HepG2 (cell line): ENCODE measurements around the gene RAD51D. TPM values are rescaled to one million over a fixed set of nuclear protein-coding genes. Genes with fewer than 3 reads are reported as not detected.

Experiments used
- ATAC-seq: fragments of 200-7000 bp; cut with Tn5 transposase; 3 replicates; pipeline ENCODE4 v1.9.1; 2020; ENCODE audit warnings: mild to moderate bottlenecking, moderate library complexity
- BruUV-seq: library from RNA; stranded (reverse); fragments of 400-500 nt; replicated peaks from 2 replicates; lab custom pipeline; 2021; lab: Mats Ljungman, UMichigan
- CTCF ChIA-PET: fragments of 300-600 bp; formaldehyde crosslinking; extraction: SDS; loops from one replicate; lab custom pipeline; 2021; ENCODE audit warnings: low total read pairs, inconsistent platforms, low intra/inter-chr PET ratio; lab: Yijun Ruan, JAX
- POLR2A ChIA-PET: fragments of 350-600 bp; sonication (Branson Sonifier 250); formaldehyde crosslinking; loops from one replicate; lab custom pipeline; 2020; ENCODE audit warnings: antibody characterized with exemption, inconsistent platforms; lab: Yijun Ruan, JAX
- DNase-seq: peaks from one replicate; pipeline ENCODE4 v3.0.0-alpha.2; 2015; ENCODE audit warnings: low spot score
- FAIRE-seq: peaks from 3 replicates; lab custom pipeline; 2011; peaks lifted over from hg19 to GRCh38; lab: Jason Lieb, UNC
- H2AFZ ChIP-seq: one replicate; pipeline ENCODE4 v1.6.1; 2011; ENCODE audit warnings: low read length, inconsistent platforms
- H3K27ac ChIP-seq: fragments of 300-600 bp; 3 replicates; pipeline ENCODE4 v1.8.0; 2011; ENCODE audit warnings: mixed run types, mild to moderate bottlenecking, mixed read lengths, low read length, inconsistent platforms; ENCODE audit not compliant: insufficient read depth; ENCODE audit errors: extremely low read length
- H3K27me3 ChIP-seq, 2 experiments: fragments of 200-600 bp in 1 of 2; 2 replicates in 1 of 2; 3 replicates in 1 of 2; pipeline versions ENCODE4 v1.6.0 to v1.8.0; 2011; ENCODE audit warnings: low read length in 2 of 2, mild to moderate bottlenecking in 2 of 2, moderate library complexity in 2 of 2, inconsistent platforms in 1 of 2; ENCODE audit not compliant: insufficient read depth in 2 of 2, control insufficient read depth in 1 of 2
- H3K36me3 ChIP-seq, 2 experiments: fragments of 200-600 bp in 1 of 2; replicated peaks in 1 of 2; 2 replicates in 1 of 2; 3 replicates in 1 of 2; pipeline versions ENCODE4 v1.5.1 to v1.8.0; 2011; ENCODE audit warnings: low read length in 2 of 2, inconsistent platforms in 1 of 2; ENCODE audit not compliant: insufficient read depth in 2 of 2, control insufficient read depth in 1 of 2
- H3K4me1 ChIP-seq: 2 replicates; pipeline ENCODE4 v1.5.1; 2012; ENCODE audit warnings: low read length, inconsistent platforms; ENCODE audit not compliant: insufficient read depth
- H3K4me2 ChIP-seq: 2 replicates; pipeline ENCODE4 v1.6.0; 2011; ENCODE audit warnings: low read depth, low read length, inconsistent platforms
- H3K4me3 ChIP-seq, 3 experiments: fragments of 200-600 bp in 1 of 3; sonication (generic), shearing (Covaris generic) in 1 of 3; replicated peaks in 1 of 3; 2 replicates each; pipeline ENCODE4 v1.5.1; 2011 to 2016; ENCODE audit warnings: low read length in 3 of 3, inconsistent platforms in 2 of 3, low read depth in 2 of 3, mild to moderate bottlenecking in 2 of 3, control low read depth in 1 of 3, mixed read lengths in 1 of 3; ENCODE audit not compliant: insufficient read depth in 1 of 3
- H3K79me2 ChIP-seq: one replicate; pipeline ENCODE4 v1.6.1; 2011; ENCODE audit warnings: low read length, inconsistent platforms; ENCODE audit not compliant: insufficient read depth
- H3K9ac ChIP-seq: 2 replicates; pipeline ENCODE4 v1.6.0; 2011; ENCODE audit warnings: mild to moderate bottlenecking, low read depth, low read length, inconsistent platforms; ENCODE audit not compliant: insufficient read depth
- H3K9me3 ChIP-seq: 2 replicates; pipeline ENCODE4 v1.5.1; 2012; ENCODE audit warnings: mild to moderate bottlenecking, low read length
- H4K20me1 ChIP-seq: 2 replicates; pipeline ENCODE4 v1.6.0; 2011; ENCODE audit warnings: inconsistent platforms, mild to moderate bottlenecking, low read length, moderate library complexity; ENCODE audit not compliant: insufficient read depth
- ARNT ChIP-seq: fragments of 450-650 bp; IDR thresholded peaks from 2 replicates; pipeline ENCODE4 v1.6.1; 2017
- ATF4 ChIP-seq, 2 experiments: fragments of 450-650 bp in 1 of 2; sonication (generic) in 1 of 2; formaldehyde crosslinking; IDR thresholded peaks; 2 replicates each; pipeline versions ENCODE4 v1.5.0 to v1.8.0; 2020 to 2022; ENCODE audit warnings: mild to moderate bottlenecking in 1 of 2, missing genetic modification reagents in 1 of 2
- ELF4 ChIP-seq: sonication (generic); formaldehyde crosslinking; IDR thresholded peaks from 2 replicates; pipeline ENCODE4 v1.5.0; 2020; ENCODE audit warnings: missing genetic modification reagents, mild to moderate bottlenecking, moderate library complexity, borderline replicate concordance
- FOXO1 ChIP-seq: sonication (generic); formaldehyde crosslinking; IDR thresholded peaks from 2 replicates; pipeline ENCODE4 v1.4.0; 2020; ENCODE audit warnings: missing genetic modification reagents
- FOXO4 ChIP-seq: sonication (generic); formaldehyde crosslinking; conservative IDR thresholded peaks from 2 replicates; pipeline ENCODE4 v1.8.1; 2023; ENCODE audit warnings: missing genetic modification reagents
- MBNL3 ChIP-seq: fragments of 250-450 bp; sonication (Bioruptor Pico); conservative IDR thresholded peaks from 2 replicates; pipeline ENCODE4 v1.8.0; 2022; ENCODE audit warnings: mild to moderate bottlenecking, inconsistent platforms
- POLR2G ChIP-seq: fragments of 200-400 bp; formaldehyde crosslinking; IDR thresholded peaks from 2 replicates; pipeline ENCODE4 v1.6.1; 2018; ENCODE audit warnings: mild to moderate bottlenecking, low read depth, low read length, moderate library complexity
- REPIN1 ChIP-seq: sonication (generic); formaldehyde crosslinking; IDR thresholded peaks from 2 replicates; pipeline ENCODE4 v1.8.0; 2022; ENCODE audit warnings: missing genetic modification reagents, low read depth, mild to moderate bottlenecking, borderline replicate concordance
- SAFB2 ChIP-seq: sonication (generic); formaldehyde crosslinking; IDR thresholded peaks from 2 replicates; pipeline ENCODE4 v1.5.1; 2020; ENCODE audit warnings: missing genetic modification reagents, low read depth, mild to moderate bottlenecking, borderline replicate concordance
- SMAD9 ChIP-seq: sonication (generic); formaldehyde crosslinking; IDR thresholded peaks from 2 replicates; pipeline ENCODE4 v1.5.1; 2020; ENCODE audit warnings: mild to moderate bottlenecking, missing genetic modification reagents
- ZNF224 ChIP-seq: sonication (generic); formaldehyde crosslinking; IDR thresholded peaks from 2 replicates; pipeline ENCODE4 v1.5.0; 2020; ENCODE audit warnings: mild to moderate bottlenecking, missing genetic modification reagents
- ZNF354B ChIP-seq: sonication (generic); formaldehyde crosslinking; IDR thresholded peaks from 2 replicates; pipeline ENCODE4 v1.8.0; 2022; ENCODE audit warnings: mild to moderate bottlenecking, missing genetic modification reagents
- WGBS: methylation state at CpG from one replicate; pipeline ENCODE4 v1.1.6; 2017; ENCODE audit warnings: low lambda C conversion rate; 5-methylcytosine and 5-hydroxymethylcytosine counted together
- in situ Hi-C: cut with HindIII; loops from 2 replicates; pipeline ENCODE4 v1.10.0; 2017; ENCODE audit warnings: low pct_unique_long_range_greater_than_20kb; ENCODE audit not compliant: extremely low pct_ligation_motif_present
- intact Hi-C: fragments of 100-400 bp; cut with micrococcal nuclease; formaldehyde crosslinking; loops from one replicate; pipeline ENCODE4 v1.10.0; 2022; ENCODE audit not compliant: unreplicated experiment
- polyA plus RNA-seq, 8 experiments: library from polyadenylated mRNA; depleted of rRNA in 3 of 8; stranded (reverse) in 7 of 8; unstranded in 1 of 8; fragments of >200 nt; fragmentation: Illumina TruSeq in 4 of 8; extraction: Trizol in 4 of 8; gene quantifications; 2 replicates each; pipeline versions ENCODE4 v1.2.1 to v1.2.3, GENCODE V29; 2011 to 2016; ENCODE audit warnings: low read depth in 4 of 8, missing spikeins in 1 of 8, mixed read lengths in 1 of 8; ENCODE audit not compliant: insufficient read depth in 1 of 8
- total RNA-seq, 5 experiments: library from RNA; depleted of rRNA; stranded (reverse); fragments of >200 nt; fragmentation: Illumina TruSeq; extraction: Trizol; gene quantifications; 2 replicates each; pipeline ENCODE4 v1.2.3, GENCODE V29; 2016; ENCODE audit warnings: low read depth in 1 of 5

The RAD51D gene
- total and polyA plus RNA-seq, 2 of the 13 experiments (the other 11 are each of a cell fraction or from before 2014, with no cell fraction given): 6.7 to 13.1 TPM

GRCh38 chr17:35101725-35102124 is 17.9 kb downstream of the RAD51D start:
- intact Hi-C loops: no loop called here
- TF ChIP-seq MBNL3 (CRISPR knock-in tag) (no peak), FOXO1 (CRISPR knock-in tag) (no peak), ZNF224 (CRISPR knock-in tag) (no peak), ELF4 (CRISPR knock-in tag) (no peak), ATF4 (CRISPR knock-in tag; IDR thresholded peaks at IDR 0.05) (no peak), POLR2G (no peak), REPIN1 (CRISPR knock-in tag) (no peak), ARNT (no peak), FOXO4 (no peak), SMAD9 (no peak), ZNF354B (CRISPR knock-in tag) (no peak), SAFB2 (CRISPR knock-in tag) (no peak)
- no peaks in the 10 kb centered on the region for H3K4me1 ChIP-seq
- ChIA-PET CTCF (no interaction called here), POLR2A (no interaction called here)
- peaks cover 4 to 40% of the 10 kb centered on the region in 2 experiments; a peak in 4 of 5 replicates for H3K36me3 ChIP-seq
- ATAC-seq (no peak), DNase-seq (no peak), FAIRE-seq (no peak)
- no peaks in the 10 kb centered on the region for H4K20me1 ChIP-seq
- H3K4me2 ChIP-seq: no peak overlapping the region
- no peaks in the 10 kb centered on the region for H3K79me2 ChIP-seq
- H3K27ac ChIP-seq: no peak overlapping the region
- no TSS peak for BruUV-seq
- no peak overlapping the region for H2AFZ ChIP-seq
- H3K27me3 ChIP-seq: no peaks in the 10 kb centered on the region
- in situ Hi-C loops: loop anchor here (25.0 kb wide), 1 partner anchor 514 kb away; the partner anchor contains the start of gene TMEM132E
- H3K4me3 ChIP-seq: no peak overlapping the region
- 96% methylated on average over 2 of the region's 2 CpGs for WGBS
- H3K9me3 ChIP-seq: no peaks in the 10 kb centered on the region
- no peak overlapping the region for H3K9ac ChIP-seq
